GM21515 (cell line): ENCODE measurements around the gene EZR.

Experiments
- ATAC-seq: cut with Tn5 transposase; IDR thresholded peaks from one replicate; pipeline ENCODE4 v1.9.1; 2021; ENCODE audit not compliant: unreplicated experiment

EZR gene

DNA sequence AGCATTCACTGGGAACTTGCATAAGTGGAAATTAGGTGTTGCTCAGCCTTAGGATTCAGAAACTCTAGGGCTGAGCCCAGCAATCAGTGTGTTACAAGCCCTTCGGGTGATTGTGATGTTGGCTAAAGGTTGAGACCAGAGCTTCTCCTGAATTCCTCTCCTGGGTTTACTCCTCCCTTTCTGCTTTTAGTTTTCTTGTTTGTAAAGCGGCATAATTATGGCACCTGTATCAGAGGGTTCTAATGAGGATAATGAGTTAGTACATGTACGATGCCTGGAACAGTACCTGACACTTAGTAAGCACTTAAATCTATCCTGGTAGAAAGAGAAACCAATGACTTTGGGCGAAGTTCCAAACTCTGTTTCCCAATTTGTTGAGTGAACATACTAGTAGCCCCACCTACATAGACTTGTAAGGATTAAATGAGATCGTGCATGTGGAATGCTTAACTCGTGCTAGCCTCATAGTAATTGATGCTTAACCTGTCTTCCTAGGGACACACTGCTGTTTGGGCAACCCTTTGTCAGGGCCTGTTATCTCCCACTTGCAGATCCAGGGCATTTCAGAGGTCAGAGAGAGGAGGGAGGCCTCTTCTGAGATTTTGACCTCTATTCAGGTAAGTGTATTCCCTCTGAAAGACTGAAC lies 932 bp upstream of the EZR start:
- no peak for ATAC-seq

DNA sequence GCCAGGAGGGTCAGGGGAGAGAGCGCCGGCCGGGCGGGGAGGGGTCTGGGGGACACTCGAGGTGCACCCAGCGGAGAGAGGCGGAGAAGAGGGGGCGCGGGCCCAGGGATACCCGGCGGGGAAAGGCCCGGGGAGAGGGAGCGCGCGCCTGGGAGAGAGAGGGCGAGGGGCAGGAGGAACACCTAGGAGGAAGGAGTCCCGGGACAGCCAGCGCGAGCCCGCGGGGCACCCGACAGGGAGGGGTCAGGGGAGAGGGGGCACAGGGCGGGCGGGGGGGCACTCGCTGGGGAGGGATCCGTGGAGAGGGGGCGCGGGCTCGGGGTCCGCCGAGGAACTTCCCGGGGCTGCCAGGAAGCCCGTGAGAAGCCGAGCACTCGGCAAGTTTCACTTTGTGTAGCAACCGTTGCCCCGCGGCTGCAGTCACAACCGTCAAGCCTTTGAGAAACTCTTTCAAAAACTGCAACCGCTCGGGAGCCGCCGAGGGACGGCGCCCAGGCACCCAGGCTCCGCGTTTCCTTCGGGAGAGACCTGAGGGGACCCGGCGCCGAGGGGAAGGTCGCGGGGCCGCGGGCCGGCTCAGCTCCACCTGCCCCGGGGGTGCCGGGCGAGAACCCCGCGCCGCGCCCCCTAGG lies 471 bp downstream of the EZR start:
- ATAC-seq = peak; percentile 28

DNA sequence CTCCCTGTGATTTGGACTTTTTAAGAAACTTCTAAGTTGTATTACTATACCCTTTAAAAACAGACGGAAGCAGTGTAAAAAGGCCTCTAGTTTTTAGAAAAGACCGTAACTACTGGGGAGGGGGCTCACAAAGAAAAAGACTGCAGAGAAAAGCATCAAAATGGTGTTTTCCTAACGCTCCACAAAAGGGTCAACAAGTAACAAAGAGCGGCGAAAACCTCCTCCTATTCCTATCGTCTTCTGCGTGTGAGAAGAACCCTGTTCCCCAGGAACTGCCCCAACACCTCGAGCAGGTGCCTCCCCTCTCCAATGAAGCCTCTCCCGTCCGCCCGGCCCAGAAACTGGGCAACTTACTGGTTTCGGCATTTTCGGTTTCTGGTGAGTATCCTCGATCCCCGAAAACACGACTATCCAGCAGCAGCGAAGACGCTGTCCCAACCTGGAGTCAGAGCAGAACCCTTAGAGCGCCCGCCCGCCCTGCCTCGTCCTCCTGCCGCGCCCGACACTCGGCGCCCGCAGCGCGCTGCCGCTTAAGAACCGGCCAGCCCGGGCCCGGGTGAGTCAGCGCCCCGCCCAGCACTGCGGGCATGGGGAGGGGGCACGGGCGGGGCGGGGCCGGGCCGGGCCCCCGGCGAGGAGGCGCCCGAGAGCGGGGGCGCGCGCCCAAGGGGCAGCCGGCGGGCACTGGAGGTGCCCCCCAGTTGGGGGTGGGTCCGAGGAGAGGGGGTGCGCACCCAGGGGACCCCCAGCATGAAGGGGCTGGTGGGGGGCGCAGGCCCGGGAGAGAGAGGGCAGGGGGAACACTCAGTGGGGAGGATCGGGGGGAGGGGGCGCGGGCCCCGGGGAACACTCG lies 1.2 kb downstream of the EZR start:
- ATAC-seq = peak; percentile 29

DNA sequence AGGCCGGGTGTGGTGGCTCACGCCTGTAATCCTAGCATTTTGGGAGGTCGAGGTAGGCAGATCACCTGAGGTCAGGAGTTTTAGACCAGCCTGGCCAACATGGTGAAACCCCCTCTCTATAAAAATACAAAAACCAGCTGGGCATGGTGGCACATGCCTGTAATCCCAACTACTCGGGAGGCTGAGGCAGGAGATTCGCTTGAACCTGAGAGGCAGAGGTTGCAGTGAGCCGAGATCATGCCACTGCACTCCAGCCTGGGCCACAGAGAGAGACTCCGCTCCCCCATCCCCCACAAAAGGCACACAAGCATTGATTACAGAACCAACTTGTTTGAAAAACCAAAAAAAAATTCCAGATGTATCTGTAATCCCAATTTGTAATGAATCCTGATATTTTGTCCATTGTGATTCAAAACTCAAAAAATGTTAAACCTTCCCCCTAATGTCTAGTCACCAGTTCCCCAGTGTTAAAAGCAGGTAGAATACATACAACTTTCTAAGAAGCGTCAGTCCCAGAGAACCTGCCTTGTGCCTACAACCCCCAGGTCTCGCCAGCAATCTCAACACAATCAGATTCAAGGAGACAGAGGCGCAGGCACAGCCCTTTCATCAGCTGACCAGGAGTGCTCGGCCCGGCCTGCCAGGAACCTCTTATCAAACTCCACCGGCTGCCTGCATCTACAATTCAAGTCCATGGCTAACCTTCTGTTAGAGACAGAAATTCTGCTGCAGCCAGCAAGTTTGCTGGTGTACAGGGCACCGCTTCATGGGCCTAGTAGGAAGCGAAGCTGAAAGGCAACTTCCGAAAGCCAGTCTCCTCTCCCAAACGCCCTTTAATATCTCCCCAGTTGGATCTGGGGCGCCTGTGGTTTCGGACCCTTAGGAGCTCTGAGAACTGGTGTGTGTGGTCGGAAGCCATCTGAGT lies 2.1 kb downstream of the EZR start:
- ATAC-seq = no peak

DNA sequence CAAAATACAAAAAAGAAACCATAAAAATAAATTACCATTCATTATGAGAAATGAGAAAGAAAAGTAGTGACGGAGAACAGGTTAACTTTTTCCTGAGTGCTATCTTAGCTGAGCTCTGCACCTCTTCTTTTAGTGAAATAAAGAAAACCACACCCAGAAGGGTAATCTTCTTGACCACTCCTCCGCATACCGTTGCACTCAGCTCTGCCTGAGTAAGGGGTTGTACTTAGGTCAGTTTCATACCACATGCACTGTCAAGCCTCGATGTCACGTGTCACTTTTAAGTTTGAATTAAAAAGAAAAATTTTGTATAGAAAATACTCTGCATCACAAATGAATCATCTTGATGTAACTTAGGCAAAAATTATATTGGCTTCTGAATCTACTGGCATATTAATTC lies 2.8 kb downstream of the EZR start:
- peak; percentile 28 for ATAC-seq

DNA sequence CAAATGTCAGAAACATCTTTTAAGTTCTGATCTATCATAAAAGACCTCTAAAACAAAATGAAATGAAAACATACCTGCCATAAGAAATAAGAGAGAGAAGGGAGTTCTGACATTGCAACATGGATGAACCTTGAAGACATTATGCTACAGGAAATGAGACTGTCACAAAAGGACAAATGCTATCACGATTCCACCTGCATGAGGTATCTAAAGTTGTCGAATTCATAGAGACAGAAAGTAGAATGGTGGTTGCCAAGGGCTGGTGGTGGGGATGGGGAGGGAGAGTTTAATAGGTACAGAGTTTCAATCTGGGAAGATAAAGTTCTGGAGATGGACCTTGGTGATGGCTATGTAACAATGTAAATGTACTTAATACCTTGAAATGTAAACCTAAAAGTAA lies 3.3 kb downstream of the EZR start:
- ATAC-seq = no peak

DNA sequence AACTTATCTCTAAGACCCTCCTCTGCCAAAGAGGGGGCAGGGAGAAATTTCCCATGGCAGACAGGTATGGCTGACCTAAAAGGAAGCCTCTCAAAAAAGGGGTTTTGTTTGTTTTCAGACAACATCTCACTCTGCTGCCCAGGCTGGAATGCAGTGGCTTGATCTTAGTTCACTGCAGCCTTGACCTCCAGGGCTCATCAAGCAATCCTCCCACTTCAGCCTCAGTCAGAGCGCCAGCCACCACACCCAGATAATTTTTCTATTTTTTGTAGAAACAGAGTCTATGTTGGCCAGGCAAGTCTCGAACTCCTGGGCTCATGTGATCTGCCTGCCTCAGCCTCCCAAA lies 3.8 kb downstream of the EZR start:
- no peak for ATAC-seq

DNA sequence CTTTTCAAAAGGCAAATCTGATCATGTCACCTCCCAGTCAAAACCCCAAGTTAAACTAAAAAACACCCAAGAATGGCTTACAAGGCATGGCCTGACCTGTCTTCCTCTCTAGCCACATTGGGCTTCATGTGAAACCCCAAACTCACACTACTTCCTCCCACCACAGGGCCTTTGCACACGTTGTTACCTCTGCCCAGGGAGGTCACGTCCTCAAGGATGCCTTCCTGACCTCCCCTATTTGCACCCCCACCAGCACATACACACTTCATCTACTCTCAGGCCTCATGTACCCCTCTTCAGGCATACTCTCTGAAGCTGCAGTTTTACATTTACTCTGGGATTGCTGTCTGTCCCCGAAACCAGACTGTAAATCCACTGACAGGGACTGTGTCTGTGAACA lies 6.1 kb downstream of the EZR start:
- ATAC-seq = no peak

DNA sequence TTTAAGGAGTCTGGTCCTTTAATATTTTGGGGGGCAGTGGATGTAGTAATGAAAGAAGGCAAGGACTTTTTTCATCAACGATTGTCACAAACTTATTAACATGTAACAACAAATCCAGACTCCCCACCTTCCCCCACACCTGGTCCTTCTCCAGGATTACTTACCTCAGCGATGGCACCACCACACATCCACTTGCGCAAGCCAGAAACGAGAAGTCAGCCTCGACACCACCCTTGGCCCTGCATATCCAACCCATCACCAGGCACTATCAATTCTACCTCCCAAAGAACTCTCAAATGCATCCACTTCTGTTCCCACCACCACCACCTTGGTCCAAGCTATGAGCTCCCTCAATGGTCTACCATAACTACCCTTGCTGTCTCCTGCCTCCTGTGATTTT lies 6.6 kb downstream of the EZR start:
- ATAC-seq = no peak

DNA sequence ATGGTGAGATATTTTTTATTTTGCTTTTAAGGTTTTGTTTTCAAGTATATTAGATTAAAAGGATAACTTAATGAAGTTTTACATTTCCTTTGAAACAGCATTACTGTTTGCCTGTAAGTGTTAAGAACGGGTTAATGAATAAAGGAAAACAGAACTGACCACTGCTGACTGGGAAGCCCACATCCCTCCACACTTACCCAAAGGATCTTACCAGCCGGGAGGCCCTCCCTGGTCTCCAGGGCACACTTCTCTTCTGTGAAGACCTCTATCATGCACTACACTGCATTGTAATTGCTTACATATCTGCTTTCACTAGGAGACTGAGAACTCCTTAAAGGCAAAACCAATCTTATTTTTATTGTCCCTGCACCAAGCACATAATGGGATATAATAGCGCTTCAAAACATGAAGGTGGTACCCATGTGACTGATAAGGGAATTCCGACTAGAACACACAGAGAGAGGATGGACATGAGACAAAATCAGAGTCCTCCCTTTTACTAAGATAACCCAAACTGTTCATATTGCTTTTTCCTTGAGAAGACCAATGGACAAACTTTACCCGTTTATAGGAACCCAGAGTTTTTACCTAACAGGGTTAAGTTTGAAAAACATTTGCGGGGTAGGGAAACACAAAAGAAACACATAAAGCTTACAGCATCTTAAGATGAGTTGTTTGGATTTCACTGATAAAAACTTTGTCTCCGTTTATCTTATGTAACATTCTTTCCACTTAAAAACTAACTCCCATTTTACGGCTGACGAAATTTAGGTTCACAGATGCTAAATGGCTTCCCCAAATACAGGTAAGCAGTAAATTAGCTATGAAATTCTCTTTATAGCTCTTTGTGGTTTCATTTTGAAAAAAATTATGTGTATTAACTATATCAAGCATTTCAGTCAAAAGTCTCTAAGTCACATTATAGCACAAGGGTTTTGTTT lies 8.7 kb downstream of the EZR start:
- ATAC-seq = no peak

DNA sequence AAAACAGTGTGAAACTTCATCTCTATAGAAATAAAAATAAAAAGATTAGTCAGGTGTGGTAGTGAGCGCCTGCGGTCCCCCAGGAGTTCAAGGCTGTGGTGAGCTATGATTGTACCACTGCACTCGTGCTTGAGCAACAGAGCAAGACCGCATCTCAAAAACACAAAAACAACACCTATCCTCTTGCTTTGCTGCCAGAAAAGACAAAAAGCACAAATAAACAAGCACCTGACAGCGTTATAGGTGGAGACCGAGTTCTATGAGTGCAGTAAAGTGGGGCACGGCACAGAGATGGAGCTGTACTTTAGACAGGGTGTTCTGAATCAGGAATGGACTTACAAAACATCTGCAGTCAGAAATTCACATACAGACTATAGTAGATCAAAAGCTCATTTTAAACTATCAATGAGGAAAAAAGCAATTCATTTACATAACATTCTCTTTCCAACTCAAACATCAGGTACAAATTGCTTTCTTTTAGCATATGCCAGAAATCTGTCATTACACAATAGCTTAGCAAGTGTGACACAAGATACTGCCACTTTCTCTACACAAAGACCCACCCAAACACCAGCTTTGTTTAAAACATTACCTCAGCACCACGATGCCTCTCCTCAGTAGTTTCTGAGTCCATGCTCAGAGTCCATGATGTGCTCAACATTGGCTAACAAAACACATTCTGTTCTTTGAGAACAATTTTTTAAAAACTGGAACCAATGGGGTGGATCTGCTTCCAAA lies 10.1 kb downstream of the EZR start:
- peak; percentile 65 for ATAC-seq

DNA sequence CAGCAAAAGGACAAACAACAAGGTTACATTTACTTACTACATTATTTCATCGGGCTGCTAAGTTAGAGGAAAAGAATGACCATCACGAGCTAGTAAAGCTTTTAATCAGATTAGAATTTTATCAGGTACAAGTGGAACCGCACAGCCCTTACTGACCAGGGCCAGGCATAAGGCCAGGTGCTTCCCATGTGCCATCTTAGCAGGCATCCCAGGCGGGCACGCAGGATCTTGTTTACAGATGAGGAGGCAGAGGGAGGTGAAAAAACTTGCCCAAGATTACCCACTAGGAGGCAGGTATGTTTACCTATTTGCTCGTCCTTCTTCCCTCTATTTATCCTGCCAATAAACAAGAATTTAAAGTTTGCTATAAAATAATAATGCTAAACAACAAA lies 10.7 kb downstream of the EZR start:
- ATAC-seq = peak; percentile 1

DNA sequence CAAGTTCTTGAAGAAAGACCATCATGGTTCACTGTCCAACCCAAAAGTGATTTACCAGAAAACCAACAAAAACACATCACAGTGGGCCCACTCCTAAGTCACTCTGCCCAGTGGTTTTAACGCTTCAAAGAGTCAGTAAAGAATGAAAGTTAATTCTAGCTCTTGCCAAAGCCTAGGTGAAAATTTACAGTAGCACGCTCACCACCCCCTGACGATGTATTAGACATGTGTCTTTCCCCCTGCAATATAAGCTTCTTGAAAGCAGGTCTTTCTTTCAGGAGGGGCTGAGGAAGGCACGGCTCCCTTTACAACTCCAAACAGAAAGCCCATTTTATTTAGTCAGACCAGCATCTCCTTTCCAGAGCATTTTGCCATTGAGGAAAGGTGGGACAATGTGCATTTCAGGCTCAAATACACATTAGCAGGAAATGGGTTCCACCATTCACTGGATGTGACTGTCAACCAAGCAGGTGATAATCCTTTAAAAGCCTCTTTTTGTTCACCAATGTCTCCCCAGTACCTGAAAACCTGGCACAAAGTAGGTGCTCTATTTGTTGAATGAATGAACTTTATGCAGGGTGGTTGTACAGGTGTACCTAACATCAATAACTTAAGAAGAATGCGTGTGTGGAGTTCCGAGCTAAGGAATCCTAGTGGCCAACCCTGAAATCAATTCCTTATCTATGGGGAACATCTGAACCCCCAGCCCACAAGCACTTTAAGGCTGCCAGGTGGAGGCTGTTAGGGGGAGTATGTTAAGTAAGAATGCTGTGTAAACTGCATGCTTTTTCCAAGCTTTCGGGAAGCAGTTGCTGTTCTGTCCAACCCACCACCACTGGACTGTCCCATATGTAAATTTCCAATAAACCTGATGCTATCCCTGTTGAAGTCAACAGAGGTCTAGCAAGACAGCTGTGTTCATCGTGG lies 11.4 kb downstream of the EZR start:
- ATAC-seq = no peak

DNA sequence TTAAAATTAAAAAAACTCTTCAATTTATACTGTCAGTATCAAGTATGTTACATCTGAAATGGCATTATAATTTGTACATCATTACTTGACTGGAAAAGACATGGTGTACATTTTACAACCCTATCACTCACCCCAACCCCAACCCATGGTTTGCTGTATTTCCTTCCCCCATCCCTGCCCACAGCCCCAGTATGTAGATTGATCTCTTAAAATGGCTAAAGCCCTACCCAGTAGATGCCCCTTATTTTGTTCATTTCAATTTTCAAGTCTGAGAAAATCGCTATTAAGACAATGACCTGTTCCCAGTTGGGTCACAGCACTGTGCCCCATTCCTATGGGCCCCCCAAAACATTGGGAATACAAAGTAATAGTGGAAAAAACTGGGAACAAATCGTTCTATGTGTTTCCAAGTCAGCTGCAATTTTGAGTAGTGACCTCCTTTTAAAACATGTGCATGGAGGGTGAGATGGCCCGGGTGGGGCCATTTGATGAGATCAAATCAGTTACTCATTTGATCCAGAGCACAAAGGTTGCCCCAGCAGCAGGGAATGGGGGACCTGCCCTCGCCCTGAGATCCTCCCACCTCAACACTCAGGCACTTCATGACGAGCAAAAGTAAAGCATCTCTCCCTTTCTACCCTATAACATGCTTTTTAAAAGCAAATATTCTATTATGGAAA lies 13.3 kb downstream of the EZR start:
- no peak for ATAC-seq

DNA sequence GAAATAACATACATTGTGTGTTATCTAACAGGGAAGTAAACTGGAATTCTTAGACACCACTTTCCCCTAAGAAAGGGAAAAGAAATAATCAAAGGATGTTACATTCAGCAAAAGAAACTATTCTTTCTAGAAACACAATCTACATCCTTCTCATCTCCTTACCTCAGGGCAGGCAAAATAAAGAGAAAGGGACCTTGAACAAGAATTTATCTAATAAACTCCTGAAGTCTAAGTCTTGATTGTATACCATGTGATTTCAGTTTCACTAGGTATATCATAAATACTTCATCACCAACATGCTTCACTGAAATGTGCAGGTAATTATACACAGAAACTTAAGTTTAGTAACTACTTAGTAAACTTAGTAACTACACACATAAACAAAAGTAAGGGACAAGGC lies 15.0 kb downstream of the EZR start:
- ATAC-seq = no peak

DNA sequence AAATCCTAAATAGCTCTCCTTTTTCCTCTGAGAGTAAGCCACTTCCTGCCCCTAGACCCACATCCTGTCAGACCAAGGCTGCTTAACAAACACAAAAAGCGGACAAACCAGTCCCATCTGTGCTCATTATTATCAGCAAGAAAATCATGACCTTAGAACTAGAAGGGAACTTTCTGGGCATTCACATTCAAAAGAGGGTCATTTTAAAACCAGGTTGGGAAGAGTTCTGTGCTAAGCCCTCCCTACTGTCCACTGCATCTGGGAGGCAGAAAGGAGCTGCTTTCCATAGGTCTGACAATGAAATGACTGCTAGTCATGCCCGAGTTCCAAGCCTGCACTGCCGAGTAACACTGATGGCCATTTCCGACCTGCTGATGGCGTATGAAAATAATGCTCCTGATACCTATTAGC lies 15.4 kb downstream of the EZR start:
- peak; percentile 54 for ATAC-seq

DNA sequence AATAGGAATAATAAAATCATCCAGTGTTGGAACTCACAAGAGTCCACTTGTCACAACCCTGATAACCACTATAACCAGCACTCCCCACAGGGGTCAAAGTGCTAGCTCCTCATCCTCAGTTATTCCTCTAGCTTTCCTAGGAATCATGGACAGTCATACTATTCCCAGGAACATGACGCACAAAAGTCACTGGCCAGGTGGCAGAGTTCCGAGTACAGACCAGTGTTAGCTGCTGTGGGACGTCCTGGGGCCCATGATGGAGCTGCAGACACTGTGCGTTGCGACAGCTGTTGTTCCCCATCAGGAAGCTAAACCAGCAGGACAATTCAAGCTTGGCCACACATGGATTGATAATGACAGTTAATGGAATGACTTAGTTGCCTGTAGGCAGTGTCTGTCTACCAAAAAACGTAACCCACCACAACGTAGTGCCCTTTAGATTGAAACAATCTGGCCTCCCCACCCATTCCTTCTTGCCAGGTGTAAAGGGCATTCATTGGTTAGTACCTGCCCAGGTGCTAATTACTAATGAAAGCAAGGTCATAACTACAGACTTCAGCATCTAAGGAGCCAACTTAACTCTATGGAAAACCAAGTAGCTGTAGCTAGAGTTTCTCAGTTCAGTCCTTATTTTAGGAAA lies 17.4 kb downstream of the EZR start:
- ATAC-seq = no peak
